ENCODE results near the gene RUFY2. TPM values are rescaled to one million over a fixed set of nuclear protein-coding genes. Genes with fewer than 3 reads are reported as not detected.

RUFY2 gene
- total and polyA plus RNA-seq, 2 donors from 2014 or later, result 7.4 to 27.5 TPM

GRCh38 chr10:68364101-68364886, 42.8 kb downstream of the RUFY2 start:
- Histone ChIP-seq H3K4me1 (ENCODE audit: control insufficient read depth in 2 of 3, insufficient read depth in 2 of 3, low read depth in 1 of 3, low read length in 3 of 3) (no peaks in the 10 kb centered on the region), H3K4me3 (ENCODE audit: low read length in 3 of 3) (no peak overlapping the region), H3K9me3 (ENCODE audit: control insufficient read depth in 2 of 3, insufficient read depth in 1 of 3, low read length in 3 of 3) (no peaks in the 10 kb centered on the region), H3K9ac (ENCODE audit: low read length in 3 of 3) (no peak overlapping the region), H3K27ac (ENCODE audit: low read depth in 2 of 2, low read length in 2 of 2) (no peak overlapping the region), H3K27me3 (ENCODE audit: control insufficient read depth, insufficient read depth, low read length) (no peaks in the 10 kb centered on the region), H3K36me3 (ENCODE audit: control insufficient read depth in 2 of 3, insufficient read depth in 3 of 3, low read length in 3 of 3) (peaks cover 0 to 8% (median 4%) of the 10 kb centered on the region in 3 donors)
- intact Hi-C loops (cut with DNase I), result no loop called here
- TF ChIP-seq CTCF (IDR thresholded peaks at IDR 0.05; ENCODE audit: borderline replicate concordance, extremely low read depth, insufficient read depth), result no peak
- DNase-seq (no peak), FAIRE-seq (no peak)

DNA sequence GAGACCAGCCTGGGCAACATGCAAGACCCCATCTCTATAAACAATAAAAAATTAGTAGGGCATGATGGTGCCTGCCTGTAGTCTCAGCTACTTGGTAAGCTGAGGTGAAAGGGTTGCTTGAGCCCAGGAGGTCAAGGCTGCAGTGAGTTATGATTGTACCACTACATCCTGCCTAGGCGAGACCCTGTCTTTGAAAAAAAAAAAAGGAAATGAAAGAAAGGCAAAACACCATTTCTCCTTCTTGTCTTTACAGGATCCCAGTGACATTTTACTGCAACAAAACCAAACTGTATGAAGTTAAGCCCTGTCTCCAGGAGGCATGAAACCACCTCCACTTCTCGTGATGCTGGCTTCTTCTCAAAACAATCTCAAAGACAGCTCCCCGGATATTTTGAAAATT, 44.5 kb downstream of the RUFY2 start:
- Histone ChIP-seq H3K9ac (ENCODE audit: low read length in 3 of 3) (no peak overlapping the region), H3K4me1 (ENCODE audit: control insufficient read depth in 2 of 3, insufficient read depth in 2 of 3, low read depth in 1 of 3, low read length in 3 of 3) (no peaks in the 10 kb centered on the region), H3K4me3 (ENCODE audit: low read length in 3 of 3) (no peak overlapping the region), H3K9me3 (ENCODE audit: control insufficient read depth in 2 of 3, insufficient read depth in 1 of 3, low read length in 3 of 3) (no peaks in the 10 kb centered on the region), H3K36me3 (ENCODE audit: control insufficient read depth in 2 of 3, insufficient read depth in 3 of 3, low read length in 3 of 3) (peaks cover 0 to 8% (median 6%) of the 10 kb centered on the region in 3 donors), H3K27me3 (ENCODE audit: control insufficient read depth, insufficient read depth, low read length) (no peaks in the 10 kb centered on the region), H3K27ac (ENCODE audit: low read depth in 2 of 2, low read length in 2 of 2) (no peak overlapping the region)
- no peak for FAIRE-seq
- no peak for TF ChIP-seq CTCF (IDR thresholded peaks at IDR 0.05; ENCODE audit: borderline replicate concordance, extremely low read depth, insufficient read depth)
- no peak for DNase-seq
- intact Hi-C loops (cut with DNase I), result no loop called here

- no peaks in the 10 kb centered on the region for H3K4me1 ChIP-seq (ENCODE audit: control insufficient read depth in 2 of 3, insufficient read depth in 2 of 3, low read depth in 1 of 3, low read length in 3 of 3)
- no peaks in the 10 kb centered on the region for H3K27me3 ChIP-seq (ENCODE audit: control insufficient read depth, insufficient read depth, low read length)
- DNase-seq, result no peak
- H3K27ac ChIP-seq (ENCODE audit: low read depth in 2 of 2, low read length in 2 of 2), result no peak overlapping the region
- no peak overlapping the region for H3K9ac ChIP-seq (ENCODE audit: low read length in 3 of 3)
- H3K4me3 ChIP-seq (ENCODE audit: low read length in 3 of 3), result no peak overlapping the region
- no peak for FAIRE-seq
- no peaks in the 10 kb centered on the region for H3K9me3 ChIP-seq (ENCODE audit: control insufficient read depth in 2 of 3, insufficient read depth in 1 of 3, low read length in 3 of 3)
- peaks cover 2 to 8% (median 6%) of the 10 kb centered on the region in 3 donors for H3K36me3 ChIP-seq (ENCODE audit: control insufficient read depth in 2 of 3, insufficient read depth in 3 of 3, low read length in 3 of 3)
- intact Hi-C loops (cut with DNase I), result no loop called here
- TF ChIP-seq CTCF (IDR thresholded peaks at IDR 0.05; ENCODE audit: borderline replicate concordance, extremely low read depth, insufficient read depth), result no peak
These were observed 47.9 kb downstream of the RUFY2 start for GRCh38 chr10:68359189-68359588.

Measured in kidney (tissue), 14 donors.